ENCODE results near the gene DYNC1LI1.
"Not testable (repeated sequence)": the region's sequence is repeated elsewhere in the genome, so short reads cannot be mapped to it uniquely, and the experiment has no call there.

DYNC1LI1 gene

DNA sequence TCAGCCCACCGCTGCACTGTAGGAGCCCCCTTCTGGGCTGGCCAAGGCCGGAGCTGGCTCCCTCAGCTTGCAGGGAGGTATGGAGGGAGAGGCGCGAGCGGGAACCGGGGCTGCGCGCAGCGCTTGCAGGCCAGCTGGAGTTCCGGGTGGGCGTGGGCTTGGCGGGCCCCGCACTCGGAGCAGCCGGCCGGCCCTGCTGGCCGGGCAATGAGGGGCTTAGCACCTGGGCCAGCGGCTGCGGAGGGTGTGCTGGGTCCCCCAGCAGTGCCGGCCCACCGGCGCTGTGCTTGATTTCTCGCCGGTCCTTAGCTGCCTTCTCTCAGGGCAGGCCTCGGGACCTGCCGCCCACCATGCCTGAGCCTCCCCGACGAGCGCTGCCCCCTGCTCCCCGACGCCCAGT lies 8.0 kb upstream of the DYNC1LI1 start:
- not testable (repeated sequence) for DNase-seq

DNA sequence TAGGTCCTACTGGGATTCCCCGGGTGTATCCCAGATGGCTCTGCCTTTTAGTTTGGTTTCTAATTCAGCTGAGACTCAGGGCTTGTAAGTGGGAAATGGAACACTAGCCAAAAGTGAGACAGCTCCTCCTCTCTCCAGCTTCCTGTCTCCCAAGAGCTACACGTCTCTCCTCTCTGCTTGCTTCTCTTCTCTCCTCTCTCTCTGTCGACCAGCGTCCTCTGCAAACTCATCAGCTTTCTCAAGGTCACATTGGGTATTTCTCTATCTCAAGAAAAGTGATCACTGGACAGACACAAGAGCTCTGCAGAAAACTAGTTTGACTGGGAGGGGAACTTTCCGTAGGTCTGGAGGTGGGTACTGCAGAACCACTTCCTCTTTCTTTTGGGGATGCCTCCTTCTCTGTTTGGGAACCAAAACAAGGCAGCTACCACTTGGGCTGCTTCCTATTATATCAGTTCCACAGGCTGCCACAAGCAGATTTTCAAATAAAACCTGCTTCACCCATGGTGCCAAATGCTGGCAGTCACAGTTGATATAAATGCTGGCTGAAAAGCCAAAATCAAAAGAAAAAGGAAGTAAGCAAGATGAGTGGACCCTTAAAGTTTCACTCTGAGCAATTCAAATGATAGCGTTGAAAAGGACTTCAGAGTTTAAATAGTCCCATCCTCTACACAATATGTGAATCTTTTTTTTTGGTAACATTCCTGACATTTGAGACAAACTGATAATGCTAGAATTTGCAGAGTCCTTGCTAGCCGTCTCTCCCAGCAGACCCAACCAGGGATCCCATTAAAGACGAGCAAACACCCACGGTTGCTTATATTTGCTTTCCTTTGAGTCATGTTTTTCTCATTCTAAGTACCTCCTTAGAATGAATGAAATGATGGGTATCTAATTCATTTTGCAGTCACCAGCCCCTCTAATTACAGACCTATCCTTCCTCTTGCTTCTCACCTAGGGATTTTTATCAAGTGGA lies 7.2 kb upstream of the DYNC1LI1 start:
- no peak for DNase-seq

DNA sequence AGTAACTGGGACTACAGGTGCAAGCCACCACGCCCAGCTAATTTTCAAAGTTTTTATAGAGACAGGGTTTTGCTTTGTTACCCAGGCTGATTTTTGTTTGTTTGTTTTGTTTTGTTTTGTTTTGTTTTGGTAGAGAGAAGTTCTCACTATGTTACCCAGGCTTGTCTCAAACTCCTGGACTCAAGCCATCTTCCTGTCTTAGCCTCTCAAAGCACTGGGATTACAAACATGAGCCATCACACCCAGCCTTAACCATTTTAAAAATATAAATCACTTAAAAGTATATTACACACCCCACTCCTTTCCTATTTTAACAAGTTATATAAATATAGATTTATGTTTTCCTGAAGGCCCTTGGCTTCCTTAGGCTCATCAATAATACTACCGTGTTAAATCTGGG lies 6.5 kb upstream of the DYNC1LI1 start:
- DNase-seq, result no peak

DNA sequence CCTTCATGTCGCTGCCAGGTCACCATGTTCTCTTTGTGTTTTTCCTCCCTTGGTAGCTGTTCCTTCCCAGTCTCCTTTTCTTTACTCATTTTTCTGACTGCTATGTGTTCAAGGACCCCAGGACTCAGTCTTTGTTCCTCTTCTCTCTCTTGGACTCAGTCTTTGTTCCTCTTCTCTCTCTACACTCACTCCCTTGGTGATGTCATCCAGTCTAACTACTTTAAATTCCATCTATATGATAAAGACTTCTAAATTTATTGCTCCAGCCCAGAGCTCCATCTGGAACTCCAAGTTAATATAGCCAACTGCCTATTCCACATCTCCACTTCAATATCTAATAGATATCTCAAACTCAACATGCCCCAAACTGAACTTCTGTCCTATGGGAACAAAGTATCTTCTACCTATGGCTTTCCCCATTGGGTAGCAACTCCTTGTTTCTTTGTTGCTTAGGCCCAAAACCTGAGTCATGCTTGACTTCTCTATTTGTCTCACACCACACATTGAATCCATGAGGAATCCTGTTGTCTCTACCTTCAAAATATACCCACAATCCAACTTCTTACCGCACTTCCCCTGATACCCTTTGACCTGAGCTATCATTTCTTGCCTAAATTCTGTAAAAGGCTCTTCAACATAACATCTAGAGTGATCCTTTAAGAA lies 4.9 kb upstream of the DYNC1LI1 start:
- no peak for DNase-seq

DNA sequence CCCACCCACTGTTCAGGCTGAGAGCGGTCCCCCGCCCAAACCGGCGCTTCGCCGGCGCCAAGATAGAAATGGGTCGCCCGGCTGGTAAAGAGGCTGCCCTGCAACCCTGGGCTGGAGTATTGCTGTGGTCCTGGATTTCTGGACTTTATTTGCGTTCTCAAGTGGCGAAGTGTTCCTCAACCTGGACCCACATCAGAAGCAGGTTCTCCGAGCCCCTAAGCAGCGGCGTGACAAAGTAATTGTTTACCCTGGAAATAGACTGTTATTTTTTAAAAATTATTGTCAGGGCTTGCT lies 481 bp upstream of the DYNC1LI1 start:
- DNase-seq, result no peak

DNA sequence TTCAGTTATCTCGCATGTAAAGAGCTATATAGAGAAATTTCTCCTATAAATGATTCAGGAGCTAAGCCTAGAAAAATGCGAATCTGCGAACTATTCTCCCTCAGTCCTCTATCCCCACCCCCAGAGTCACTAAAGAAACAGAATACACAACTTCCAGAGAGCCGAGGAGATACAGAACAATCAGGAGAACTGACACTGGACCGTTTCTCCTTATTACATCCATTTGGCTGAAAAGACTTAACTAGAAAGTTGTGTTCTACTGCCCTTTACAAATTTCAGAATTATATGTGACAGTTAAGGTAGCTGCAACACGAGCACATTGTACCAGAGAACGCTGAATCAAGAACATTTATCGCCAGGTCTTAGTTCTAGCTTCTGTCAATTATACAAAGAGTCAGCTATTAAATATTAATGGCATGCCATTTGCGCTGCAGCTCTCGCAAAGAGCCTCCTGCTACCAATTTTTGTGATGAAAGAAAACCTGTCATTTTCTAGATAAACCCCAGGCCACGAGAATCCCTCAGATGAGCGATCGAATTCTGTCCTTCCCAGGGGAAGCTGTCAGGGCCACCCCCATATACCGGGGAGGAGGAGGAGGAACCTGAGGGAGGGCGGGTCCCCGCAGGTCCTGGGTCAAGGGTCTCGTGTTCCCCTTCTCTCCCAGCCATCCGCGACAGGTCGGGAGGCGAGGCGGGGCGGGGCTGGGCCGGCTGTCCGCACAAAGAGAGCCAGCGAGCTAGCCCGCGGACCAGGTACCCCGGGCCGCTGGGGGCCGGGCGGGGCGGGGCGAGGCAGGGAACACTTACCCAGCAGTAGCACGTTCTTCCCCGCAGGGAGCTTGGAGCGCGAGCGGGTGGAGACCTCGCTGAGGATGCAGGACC lies 878 bp downstream of the DYNC1LI1 start:
- no peak for DNase-seq

DNA sequence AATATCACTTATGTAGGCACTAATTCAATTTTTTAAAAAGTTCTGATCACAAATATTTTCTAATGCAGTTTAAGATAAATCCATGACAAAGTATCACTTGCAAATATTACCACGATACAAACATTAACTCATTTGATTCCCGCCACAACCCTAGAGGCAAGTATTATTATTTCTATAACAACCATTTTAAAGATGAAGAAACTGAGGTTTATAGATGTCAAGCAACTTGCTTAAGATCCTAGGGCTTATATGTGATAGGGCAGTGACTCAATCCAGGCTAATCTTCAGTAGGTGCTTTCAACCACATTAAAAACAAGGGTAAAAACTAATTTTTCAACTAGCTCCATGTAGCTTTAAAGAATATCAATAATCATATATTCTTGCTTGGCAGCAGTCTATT lies 1.7 kb downstream of the DYNC1LI1 start:
- DNase-seq, result no peak

DNA sequence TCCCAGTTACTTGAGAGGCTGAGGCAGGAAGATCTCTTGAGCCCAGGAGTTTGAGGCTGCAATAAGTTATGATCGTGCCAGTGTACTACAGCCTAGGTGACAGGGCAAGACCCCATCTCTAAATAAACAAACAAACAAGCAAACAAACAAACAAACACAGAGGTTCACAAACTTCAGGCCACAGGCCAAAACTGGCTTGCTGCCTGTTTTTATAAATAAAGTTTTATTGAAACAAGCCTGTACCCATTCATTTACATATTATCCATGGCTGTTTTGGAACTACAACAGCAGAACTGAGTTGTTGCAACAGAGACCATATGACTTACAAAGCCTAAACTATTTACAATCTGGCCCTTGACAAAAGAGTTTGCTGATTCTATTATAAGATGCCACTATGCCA lies 6.5 kb downstream of the DYNC1LI1 start:
- no peak for DNase-seq

DNA sequence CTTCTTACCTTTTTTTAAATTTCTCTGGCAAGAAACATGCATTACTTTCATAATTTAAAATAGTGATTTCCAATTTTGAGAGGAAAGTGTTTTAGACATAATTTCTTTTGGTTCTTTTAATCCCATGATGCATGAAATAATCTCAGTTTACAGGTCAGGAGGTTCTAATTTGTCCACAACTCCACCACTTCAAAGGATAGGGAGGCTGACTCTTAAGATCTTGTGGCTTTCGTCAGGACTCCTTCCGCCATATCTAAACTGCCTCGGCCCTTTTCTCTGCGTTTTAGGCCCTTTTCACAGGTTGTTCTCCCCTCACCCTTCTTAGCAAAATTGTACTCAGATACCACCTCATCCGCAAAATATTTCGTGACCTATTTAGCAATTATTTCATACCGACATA lies 8.0 kb downstream of the DYNC1LI1 start:
- no peak for DNase-seq

DNA sequence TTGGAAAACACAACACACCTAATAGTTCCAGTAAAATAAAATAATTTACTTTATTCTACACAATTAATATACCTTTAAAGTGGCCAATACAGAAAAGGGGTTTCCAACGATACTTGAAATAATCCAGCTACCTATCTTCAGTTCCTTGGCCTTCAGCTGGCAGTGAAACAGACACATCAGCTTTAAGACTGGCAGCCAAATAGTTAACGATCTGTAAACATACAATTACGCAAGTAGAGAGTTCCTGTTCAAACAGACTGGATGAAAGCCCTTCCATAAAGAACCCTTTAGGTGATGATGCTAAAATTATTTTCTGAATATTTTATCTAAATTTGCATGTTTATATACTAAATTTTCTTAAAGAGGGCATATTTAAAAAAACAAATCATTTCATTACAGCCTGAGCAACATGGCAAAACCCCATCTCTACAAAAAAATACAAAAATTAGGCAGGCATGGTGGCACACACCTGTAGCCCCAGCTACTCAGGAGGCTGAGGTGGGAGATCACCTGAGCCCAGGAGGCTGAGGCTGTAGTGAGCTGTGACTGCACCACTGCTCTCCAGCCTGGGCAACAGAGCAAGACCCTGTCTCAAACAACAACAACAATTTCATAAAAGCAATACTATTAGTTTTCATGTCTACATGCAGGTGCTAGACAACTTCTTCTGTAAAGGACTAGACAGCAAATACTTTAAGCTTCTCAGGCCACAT lies 12.9 kb downstream of the DYNC1LI1 start:
- DNase-seq, result peak; percentile 0

DNA sequence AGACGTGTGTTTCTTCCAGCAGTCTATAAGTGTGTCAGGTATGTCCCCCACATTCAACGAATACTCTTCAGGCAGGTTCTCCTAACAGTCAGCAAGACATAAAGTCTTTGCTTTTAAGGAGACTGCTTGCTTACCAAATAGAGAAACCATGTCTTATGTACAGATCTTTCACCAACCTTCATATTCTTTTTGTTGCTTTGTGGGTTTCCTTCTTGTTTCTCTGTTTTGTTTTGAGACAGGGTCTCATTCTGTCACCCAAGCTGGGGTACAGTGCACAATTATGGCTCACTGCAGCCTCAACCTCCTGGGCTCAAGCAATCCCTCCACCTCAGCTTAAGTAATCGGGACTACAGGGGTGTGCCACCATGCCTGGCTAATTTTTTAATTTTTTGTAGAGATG lies 14.3 kb downstream of the DYNC1LI1 start:
- no peak for DNase-seq

DNA sequence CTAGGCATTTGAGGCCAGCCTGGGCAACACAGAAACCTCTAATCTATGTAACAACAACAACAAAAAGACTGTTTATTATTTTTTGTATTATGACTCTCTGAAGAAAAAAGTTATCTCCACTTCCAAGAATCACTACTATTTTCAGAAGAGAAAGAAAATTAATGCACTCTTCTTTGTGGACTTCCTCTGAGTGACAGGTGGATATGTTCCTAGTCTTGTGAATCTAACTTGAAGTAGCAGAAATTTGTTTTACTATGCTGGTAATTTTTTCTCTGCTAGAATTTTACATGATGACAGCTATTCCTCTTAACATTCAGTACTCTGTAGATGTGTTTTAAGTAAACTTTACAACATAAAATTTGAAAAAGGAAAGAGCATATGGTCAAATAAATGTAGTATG lies 16.7 kb downstream of the DYNC1LI1 start:
- no peak for DNase-seq

DNA sequence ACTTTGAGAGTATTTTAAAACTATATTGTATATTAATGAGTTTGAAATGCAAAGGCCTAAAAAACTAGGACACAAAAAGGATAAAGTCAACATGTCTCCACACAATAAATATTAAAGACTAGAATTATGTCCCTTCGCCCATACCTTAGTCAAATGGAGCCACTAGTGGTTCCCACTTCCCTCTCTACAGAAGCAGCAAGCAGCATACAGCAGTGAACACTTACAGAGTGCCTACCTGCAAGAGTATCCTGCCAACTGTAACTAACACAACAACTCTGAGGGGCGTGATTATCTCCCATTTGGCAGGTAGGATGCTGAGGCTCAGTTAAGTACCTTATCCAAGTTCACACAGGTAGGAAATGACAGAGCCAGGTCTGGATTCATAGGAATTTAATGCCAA lies 17.2 kb downstream of the DYNC1LI1 start:
- DNase-seq, result no peak

DNA sequence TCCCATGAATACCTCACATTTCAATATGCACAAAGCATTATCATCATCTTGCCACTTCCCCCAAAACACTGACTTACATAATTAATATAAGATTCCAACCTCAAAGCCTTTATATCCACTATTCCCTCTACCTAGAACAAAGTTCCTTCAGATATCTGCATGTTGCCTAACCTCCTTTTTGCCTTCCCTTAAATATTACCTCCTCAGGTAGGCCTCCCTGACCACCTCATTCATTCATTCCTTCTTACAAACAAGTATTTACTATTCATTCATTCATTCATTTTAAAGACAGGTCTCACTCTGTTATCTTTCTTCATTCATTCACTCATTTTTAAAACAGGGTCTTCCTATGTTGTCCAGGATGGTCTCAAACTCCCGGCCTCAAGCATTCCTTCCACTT lies 18.6 kb downstream of the DYNC1LI1 start:
- DNase-seq, result no peak

DNA sequence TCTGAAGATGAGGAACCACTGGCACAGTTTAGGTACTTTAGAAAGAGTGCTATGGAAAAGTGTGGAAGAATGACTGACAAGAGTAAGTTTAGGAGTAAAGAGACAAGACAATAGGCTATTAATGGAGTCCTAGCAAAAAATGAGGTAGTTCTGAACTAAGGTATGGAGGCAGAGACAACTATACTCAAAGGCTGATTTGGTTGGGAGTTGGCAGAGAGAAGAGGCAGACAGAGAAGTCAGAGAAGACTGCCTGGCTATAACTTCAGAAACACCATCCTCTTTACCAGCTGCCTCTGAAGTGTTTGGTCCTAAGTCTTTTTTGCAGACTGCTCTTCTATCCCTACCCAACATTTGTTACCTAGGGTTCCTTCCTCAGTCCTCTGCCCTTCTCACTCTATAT lies 19.2 kb downstream of the DYNC1LI1 start:
- no peak for DNase-seq

DNA sequence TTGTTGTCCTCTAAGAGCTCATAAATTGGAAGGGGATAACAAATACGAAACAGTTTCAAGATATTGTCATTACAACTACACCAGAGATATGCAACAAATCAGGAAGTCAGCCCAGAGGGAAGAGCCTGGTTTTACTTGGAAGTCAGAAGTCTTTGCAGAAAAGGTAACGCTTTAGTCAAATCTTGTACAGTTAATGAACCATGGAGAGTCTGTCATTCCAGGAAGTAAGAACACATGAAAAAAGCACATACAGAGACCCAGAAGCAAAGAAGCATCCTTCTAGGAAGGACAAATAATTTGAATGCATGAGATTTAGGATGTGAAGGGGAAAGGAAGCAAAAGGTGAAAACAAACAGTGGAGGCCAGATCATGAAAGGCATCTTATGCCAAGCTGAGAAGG lies 19.6 kb downstream of the DYNC1LI1 start:
- DNase-seq, result no peak

DNA sequence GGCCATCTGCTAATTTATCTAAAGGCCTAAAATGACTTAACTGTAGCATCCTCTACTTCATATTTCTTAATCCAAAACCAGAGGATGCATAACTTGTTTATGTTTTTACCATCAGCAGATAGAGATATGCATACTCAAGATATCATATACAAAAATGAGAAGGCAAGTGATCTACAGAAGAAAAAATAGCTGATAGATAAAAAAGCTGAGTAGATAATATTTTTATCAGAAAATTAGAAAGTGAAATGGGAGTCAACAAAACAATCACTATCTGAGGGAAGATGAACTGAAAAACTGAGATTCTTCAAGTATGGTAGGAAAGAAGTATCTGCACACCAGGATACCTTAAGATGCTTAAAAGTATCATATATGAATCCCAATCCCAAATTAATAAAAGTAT lies 25.4 kb downstream of the DYNC1LI1 start:
- DNase-seq, result no peak

DNA sequence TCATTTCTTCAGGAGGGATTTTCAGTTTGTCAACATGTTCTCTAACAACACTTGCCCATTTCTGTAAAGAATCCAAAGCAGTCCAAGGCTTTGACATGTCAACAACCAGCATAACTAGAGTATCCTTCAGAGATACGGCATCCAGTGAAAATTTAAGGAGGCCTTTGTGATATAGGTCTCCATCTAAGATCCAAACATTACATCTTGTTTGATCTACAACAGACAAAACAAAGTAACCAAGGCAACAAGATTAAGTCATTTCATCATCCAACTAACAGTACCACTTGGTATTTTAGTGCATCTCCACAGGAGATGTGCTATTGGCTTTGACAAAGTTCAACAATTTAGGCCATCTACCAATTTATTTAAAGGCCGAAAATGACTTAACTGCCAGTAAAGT lies 25.8 kb downstream of the DYNC1LI1 start:
- no peak for DNase-seq

DNA sequence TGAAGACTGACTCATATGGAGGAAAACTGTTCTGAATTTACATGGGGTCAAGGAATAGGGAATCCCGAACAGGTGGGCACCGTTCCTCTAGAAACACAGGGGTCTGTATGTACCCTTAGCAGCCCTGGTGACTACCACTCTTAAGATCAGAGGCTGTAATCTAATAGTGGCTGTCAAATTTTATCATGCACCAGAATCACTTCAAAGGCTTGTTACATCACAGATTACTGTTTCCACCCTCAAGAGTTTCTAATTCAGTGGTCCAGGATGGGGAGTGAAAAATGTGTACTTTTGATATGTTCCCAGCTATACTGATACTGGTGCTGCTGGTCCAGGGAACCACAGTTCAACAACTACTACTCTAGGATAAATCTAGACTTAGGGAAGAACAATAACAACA lies 27.9 kb downstream of the DYNC1LI1 start:
- no peak for DNase-seq

DNA sequence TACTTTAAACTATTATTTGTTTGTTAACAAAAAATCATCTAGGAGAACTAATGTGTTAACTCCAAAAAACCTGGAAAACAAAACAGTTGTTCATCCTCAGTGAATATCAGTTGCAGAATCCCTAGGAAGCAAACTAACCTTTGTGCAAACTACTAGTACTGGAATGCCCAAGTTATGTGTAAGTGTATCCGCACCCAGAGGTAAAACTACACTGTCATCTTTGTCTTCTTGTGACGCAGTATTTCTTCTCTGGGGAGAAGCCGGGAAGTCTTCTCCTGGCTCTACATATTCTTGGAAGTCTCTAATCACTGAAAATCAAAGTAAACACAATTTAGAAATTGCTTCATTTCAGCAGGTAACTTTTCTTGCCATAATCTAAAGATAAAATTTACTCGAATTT lies 29.8 kb downstream of the DYNC1LI1 start:
- DNase-seq, result no peak

DNA sequence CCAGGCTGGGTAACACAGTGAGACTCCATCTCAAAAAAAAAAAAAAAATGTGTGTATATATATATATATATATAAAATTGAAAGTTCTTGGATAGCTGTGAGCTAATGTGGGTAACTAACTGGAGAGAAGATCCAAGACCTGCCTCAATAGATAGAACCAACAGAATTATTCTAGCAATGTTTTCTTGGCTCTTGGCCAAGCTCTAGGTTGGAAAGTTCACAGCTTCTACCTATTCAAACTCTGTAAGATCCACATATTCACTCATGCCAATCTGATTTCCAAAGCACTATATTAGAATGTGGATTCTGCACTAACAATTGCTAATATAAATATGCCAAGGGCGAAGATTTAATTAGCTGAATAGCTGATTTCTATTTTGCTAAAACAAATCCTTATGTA lies 38.2 kb downstream of the DYNC1LI1 start:
- no peak for DNase-seq

DNA sequence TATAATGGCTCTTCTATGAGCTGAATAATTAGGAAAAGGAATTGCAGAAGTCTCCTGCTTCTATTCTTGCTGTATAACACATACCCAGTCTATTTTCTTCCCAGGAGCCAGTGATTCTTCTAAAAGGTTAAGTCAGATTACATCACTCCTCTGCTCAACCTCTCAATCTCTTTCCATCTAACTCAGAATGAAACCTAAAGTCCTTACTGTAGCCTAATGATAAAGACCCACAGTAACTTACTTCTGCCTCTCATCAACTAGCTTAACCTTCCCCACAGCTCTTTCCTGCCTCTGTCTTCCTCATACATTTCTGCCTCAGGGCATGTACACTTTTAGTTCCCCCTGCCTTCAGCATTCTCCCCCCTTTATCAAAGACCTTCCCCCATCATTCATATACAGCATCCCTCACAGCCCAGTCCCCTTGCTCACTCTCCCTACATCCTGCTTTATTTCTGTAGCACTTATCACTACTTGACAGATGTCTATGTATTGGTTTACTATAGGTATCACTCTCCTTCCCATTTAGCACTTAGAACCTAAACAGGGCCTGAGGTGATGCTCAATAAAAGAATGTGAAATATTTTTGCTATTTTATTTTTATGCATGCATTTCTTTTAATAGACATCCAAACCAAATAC lies 39.5 kb downstream of the DYNC1LI1 start:
- no peak for DNase-seq

DNA sequence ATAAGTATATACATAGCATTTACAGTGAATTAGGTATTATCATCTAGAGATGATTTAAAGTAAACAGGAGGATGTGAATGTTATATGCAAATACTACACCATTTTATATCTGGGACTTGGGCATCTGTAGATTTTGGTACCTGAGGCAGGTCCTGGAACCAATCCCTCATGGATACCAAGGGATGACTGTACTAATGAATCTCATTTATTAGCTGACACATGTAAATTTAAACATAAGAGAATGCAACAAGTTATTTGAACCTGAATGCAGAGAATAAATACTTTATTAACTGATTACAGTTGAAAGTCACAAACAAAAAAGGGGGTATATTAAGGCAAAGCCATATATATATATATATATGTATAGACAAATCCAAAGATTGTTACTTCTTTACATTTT lies 44.9 kb downstream of the DYNC1LI1 start:
- DNase-seq, result no peak

Data from NCI-H187 treated with DMSO at 0.1 percent for 48 hours (cell line).